ENCODE measurements around the gene P2RX5.

GRCh38 chr17:3643889-3644349, 52.0 kb downstream of the P2RX5 start:
- TF ChIP-seq CREB1 (IDR thresholded peaks at IDR 0.05; ENCODE audit: low read depth) = no peak
- no peak for TF ChIP-seq EP300 (IDR thresholded peaks at IDR 0.05; ENCODE audit: borderline replicate concordance)
- no peak for TF ChIP-seq TEAD4 (IDR thresholded peaks at IDR 0.05)
- TF ChIP-seq REST (IDR thresholded peaks at IDR 0.05; ENCODE audit: low read depth) = no peak
- no peak for TF ChIP-seq CEBPB (IDR thresholded peaks at IDR 0.05)
- no peak for TF ChIP-seq MAX (IDR thresholded peaks at IDR 0.05)
- no peak for TF ChIP-seq TCF12 (IDR thresholded peaks at IDR 0.05; ENCODE audit: low read depth)
- no peak for TF ChIP-seq FOXM1 (IDR thresholded peaks at IDR 0.05; ENCODE audit: borderline replicate concordance, low read depth)
- TF ChIP-seq YY1 (IDR thresholded peaks at IDR 0.05; ENCODE audit: low read depth) = no peak
- no peak for TF ChIP-seq TAF1 (IDR thresholded peaks at IDR 0.05; ENCODE audit: low read depth)
- TF ChIP-seq USF1 (IDR thresholded peaks at IDR 0.05) = no peak
- TF ChIP-seq RAD21 (IDR thresholded peaks at IDR 0.05; ENCODE audit: low read depth) = no peak
- TF ChIP-seq ZBTB7A (IDR thresholded peaks at IDR 0.05; ENCODE audit: low read depth) = no peak
